HL-60 (cell line): ENCODE results near the gene USP40.

Experiments
- CTCF ChIP-seq: IDR thresholded peaks from one replicate; pipeline ENCODE4 v1.5.1; 2011; ENCODE audit warnings: low read length, control low read depth, inconsistent platforms; ENCODE audit not compliant: insufficient read depth
- GABPA ChIP-seq: IDR thresholded peaks from 2 replicates; pipeline ENCODE4 v1.6.1; 2012; ENCODE audit warnings: low read depth
- POLR2AphosphoS5 ChIP-seq: IDR thresholded peaks from 2 replicates; pipeline ENCODE4 v1.6.1; 2012; ENCODE audit warnings: low read depth
- REST ChIP-seq: IDR thresholded peaks from 2 replicates; pipeline ENCODE4 v1.6.1; 2012; ENCODE audit warnings: low read depth; ENCODE audit not compliant: insufficient replicate concordance
- SPI1 ChIP-seq: IDR thresholded peaks from 2 replicates; pipeline ENCODE4 v1.6.1; 2012; ENCODE audit warnings: low read depth, mild to moderate bottlenecking, borderline replicate concordance

- TF ChIP-seq CTCF (no peak), POLR2AphosphoS5 (no peak), REST (no peak), GABPA (no peak), SPI1 (no peak)
These were observed 107.8 kb downstream of the USP40 start for GRCh38 chr2:233458826-233459225.
